ENCODE data around the gene P2RX1. TPM values are rescaled to one million over a fixed set of nuclear protein-coding genes. Genes with fewer than 3 reads are reported as not detected.

P2RX1 gene
- total RNA-seq, 2 experiments from 2014 or later, result 0.34 to 1.0 TPM

GRCh38 chr17:3921006-3921405, 4.7 kb upstream of the P2RX1 start:
- Mint-ChIP-seq H3K27ac (no peak overlapping the region), H3K36me3 (ENCODE audit: low read depth) (peaks cover 18% of the 10 kb centered on the region), H3K9me3 (no peaks in the 10 kb centered on the region), H3K4me1 (ENCODE audit: low read depth) (peaks cover 12% of the 10 kb centered on the region), H3K4me3 (no peak overlapping the region), H3K27me3 (no peaks in the 10 kb centered on the region)
- ChIA-PET CTCF (interaction anchor here (1.2 kb wide), 1 partner anchor 57 kb away, joined by 3 read pairs; no protein-coding TSS in a partner anchor), POLR2A (no interaction called here)
- DNase-seq (no peak), ATAC-seq (ENCODE audit: poor library complexity) (no peak)
- intact Hi-C loops (cut with DNase I, micrococcal nuclease), result no loop called here
- Histone ChIP-seq H3K27ac (ENCODE audit: low read depth in 1 of 2, low read length in 2 of 2) (no peak overlapping the region), H3K9me3 (ENCODE audit: control insufficient read depth in 1 of 2, insufficient read depth in 1 of 2, low read length in 2 of 2) (no peaks in the 10 kb centered on the region), H3K4me3 (ENCODE audit: low read length) (no peak overlapping the region), H3K4me1 (ENCODE audit: insufficient read depth, low read length) (peaks cover 17% of the 10 kb centered on the region), H3K27me3 (ENCODE audit: control insufficient read depth in 1 of 2, insufficient read depth in 2 of 2, low read length in 2 of 2) (no peaks in the 10 kb centered on the region), H3K36me3 (ENCODE audit: insufficient read depth, low read length) (peaks cover 15% of the 10 kb centered on the region)
- no peak for TF ChIP-seq CTCF (IDR thresholded peaks at IDR 0.05)

DNA sequence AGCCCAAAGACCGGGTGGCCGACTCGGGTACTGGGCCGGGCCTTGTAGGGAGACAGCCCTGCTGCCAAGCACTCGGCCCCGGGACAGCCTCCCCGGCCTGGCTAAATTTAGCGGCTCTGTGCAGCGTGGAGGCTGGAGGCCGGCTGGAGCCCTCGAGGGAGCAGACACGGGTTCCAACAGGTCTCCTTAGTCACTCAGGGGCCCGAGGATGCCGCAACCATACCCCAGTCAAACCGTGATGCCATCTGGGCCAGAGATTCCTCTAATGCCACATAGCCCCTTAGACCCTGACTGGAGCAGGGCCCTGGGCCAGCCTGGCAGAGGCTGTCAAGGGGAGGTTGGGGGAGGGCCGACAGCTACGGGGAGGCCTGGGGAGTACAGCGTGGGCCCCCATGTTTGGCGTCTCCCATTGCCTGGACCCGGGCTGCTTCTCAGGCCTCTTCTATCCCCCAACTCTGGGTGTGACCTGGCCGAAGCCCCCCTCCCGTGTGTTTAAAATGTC, 2.9 kb upstream of the P2RX1 start:
- no peaks in the 10 kb centered on the region for H3K9me3 ChIP-seq (ENCODE audit: control insufficient read depth in 1 of 2, insufficient read depth in 1 of 2, low read length in 2 of 2)

DNA sequence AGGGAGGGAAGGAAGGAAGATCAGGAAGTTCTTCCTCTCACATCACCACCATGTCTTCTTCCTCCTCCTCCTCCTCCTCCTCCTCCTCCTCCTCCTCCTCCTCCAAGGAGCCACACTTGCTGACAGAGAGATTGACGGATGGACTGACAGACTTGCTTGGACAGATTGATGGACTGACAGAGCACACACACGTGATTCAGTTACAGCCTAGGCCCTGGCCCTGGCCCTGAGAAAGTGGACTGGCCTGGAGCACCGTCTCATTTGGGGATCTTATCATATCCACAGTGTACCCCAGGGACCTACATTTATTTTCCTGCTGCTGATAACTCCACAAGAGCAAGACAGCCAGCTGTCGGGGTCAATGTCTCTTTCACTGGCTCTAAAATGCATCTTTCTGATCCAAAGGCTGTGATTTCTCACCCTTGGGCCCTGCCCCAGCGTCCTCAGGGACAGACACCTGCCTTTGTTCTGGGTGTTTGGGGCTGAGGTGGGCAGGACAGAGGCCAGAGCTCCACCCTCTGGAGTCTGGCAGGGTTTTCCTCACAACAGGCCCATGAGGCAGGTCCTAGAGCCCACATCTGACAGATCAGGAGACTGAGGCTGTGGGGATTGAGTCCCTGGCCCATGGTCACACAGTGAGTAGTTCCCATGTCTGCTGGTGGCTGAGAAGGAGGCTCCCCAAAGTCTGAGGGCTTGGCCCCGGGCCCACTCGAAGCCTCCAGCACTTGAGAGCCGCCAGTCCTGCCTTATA, 2.3 kb upstream of the P2RX1 start:
- H3K4me1 Mint-ChIP-seq (ENCODE audit: low read depth), result peaks cover 32% of the 10 kb centered on the region
- intact Hi-C loops (cut with DNase I, micrococcal nuclease), result no loop called here

More for the DNA sequence above, 2.9 kb upstream of the P2RX1 start:
- no peak for TF ChIP-seq CTCF (IDR thresholded peaks at IDR 0.05)
- Histone ChIP-seq H3K27ac (ENCODE audit: low read depth in 1 of 2, low read length in 2 of 2) (no peak overlapping the region), H3K27me3 (ENCODE audit: control insufficient read depth in 1 of 2, insufficient read depth in 2 of 2, low read length in 2 of 2) (no peaks in the 10 kb centered on the region), H3K4me1 (ENCODE audit: insufficient read depth, low read length) (peaks cover 34% of the 10 kb centered on the region), H3K36me3 (ENCODE audit: insufficient read depth, low read length) (no peaks in the 10 kb centered on the region), H3K4me3 (ENCODE audit: low read length) (no peak overlapping the region)
- peaks cover 25% of the 10 kb centered on the region for H3K4me1 Mint-ChIP-seq (ENCODE audit: low read depth)
- peaks cover 3% of the 10 kb centered on the region for H3K36me3 Mint-ChIP-seq (ENCODE audit: low read depth)
- POLR2A ChIA-PET, result no interaction called here
- CTCF ChIA-PET, result no interaction called here
- ATAC-seq (ENCODE audit: poor library complexity), result no peak
- intact Hi-C loops (cut with DNase I, micrococcal nuclease), result no loop called here
- H3K9me3 Mint-ChIP-seq, result no peaks in the 10 kb centered on the region
- no peak overlapping the region for H3K4me3 Mint-ChIP-seq
- H3K27ac Mint-ChIP-seq, result no peak overlapping the region
- DNase-seq, result no peak
- H3K27me3 Mint-ChIP-seq, result no peaks in the 10 kb centered on the region

More for the DNA sequence above, 2.3 kb upstream of the P2RX1 start:
- no peaks in the 10 kb centered on the region for H3K36me3 ChIP-seq (ENCODE audit: insufficient read depth, low read length)
- CTCF ChIA-PET, result no interaction called here
- no peak overlapping the region for H3K4me3 Mint-ChIP-seq
- POLR2A ChIA-PET, result no interaction called here
- H3K9me3 ChIP-seq (ENCODE audit: control insufficient read depth in 1 of 2, insufficient read depth in 1 of 2, low read length in 2 of 2), result no peaks in the 10 kb centered on the region
- no peak overlapping the region for H3K27ac Mint-ChIP-seq
- TF ChIP-seq CTCF (IDR thresholded peaks at IDR 0.05), result no peak
- H3K27me3 Mint-ChIP-seq, result no peaks in the 10 kb centered on the region
- H3K9me3 Mint-ChIP-seq, result no peaks in the 10 kb centered on the region
- no peak for ATAC-seq (ENCODE audit: poor library complexity)
- no peak for DNase-seq
- peaks cover 40% of the 10 kb centered on the region for H3K4me1 ChIP-seq (ENCODE audit: insufficient read depth, low read length)
- no peaks in the 10 kb centered on the region for H3K27me3 ChIP-seq (ENCODE audit: control insufficient read depth in 1 of 2, insufficient read depth in 2 of 2, low read length in 2 of 2)
- H3K4me3 ChIP-seq (ENCODE audit: low read length), result no peak overlapping the region
- no peak overlapping the region for H3K27ac ChIP-seq (ENCODE audit: low read depth in 1 of 2, low read length in 2 of 2)
- no peaks in the 10 kb centered on the region for H3K36me3 Mint-ChIP-seq (ENCODE audit: low read depth)
